SU-DHL-6 (cell line): ENCODE data around the gene MRPL54.
"Not testable (repeated sequence)": the region's sequence is repeated elsewhere in the genome, so short reads cannot be mapped to it uniquely, and the experiment has no call there.

ENCODE experiments used
- H2AFZ ChIP-seq: fragments of 200-600 bp; sonication (generic); 2 replicates; pipeline ENCODE4 v1.6.1; 2014; ENCODE audit warnings: low read depth, mild to moderate bottlenecking, moderate library complexity, mixed read lengths, antibody characterized with exemption, low read length; ENCODE audit not compliant: severe bottlenecking
- H3F3A ChIP-seq: fragments of 200-600 bp; shearing (Covaris generic); 2 replicates; pipeline ENCODE4 v1.6.0; 2016; ENCODE audit warnings: antibody characterized with exemption, mild to moderate bottlenecking; ENCODE audit not compliant: insufficient read depth
- H3K27ac ChIP-seq: fragments of 200-600 bp; sonication (generic); 2 replicates; pipeline ENCODE4 v1.5.1; 2016; ENCODE audit warnings: low read depth, mild to moderate bottlenecking, low read length, moderate library complexity, mixed read lengths
- H3K27me3 ChIP-seq: fragments of 200-600 bp; sonication (generic), shearing (Covaris generic); 2 replicates; pipeline ENCODE4 v1.6.0; 2014; ENCODE audit warnings: mild to moderate bottlenecking, low read length
- H3K36me3 ChIP-seq: fragments of 200-600 bp; sonication (generic); 2 replicates; pipeline ENCODE4 v1.6.1; 2014; ENCODE audit warnings: mild to moderate bottlenecking, low read length, mixed read lengths
- H3K4me2 ChIP-seq: fragments of 300-600, 200-600 bp; shearing (Covaris generic), sonication (generic); 2 replicates; pipeline ENCODE4 v1.6.0; 2014; ENCODE audit warnings: low read length, low read depth, mild to moderate bottlenecking; ENCODE audit not compliant: poor library complexity, severe bottlenecking
- H3K4me3 ChIP-seq: fragments of 200-600 bp; sonication (generic); 2 replicates; pipeline ENCODE4 v1.5.1; 2014; ENCODE audit warnings: antibody characterized with exemption, low read length, mild to moderate bottlenecking, mixed read lengths; ENCODE audit not compliant: insufficient read depth, poor library complexity, severe bottlenecking
- H3K79me2 ChIP-seq: fragments of 200-600 bp; sonication (generic); 2 replicates; pipeline ENCODE4 v1.6.1; 2014; ENCODE audit warnings: mild to moderate bottlenecking, low read length, moderate library complexity; ENCODE audit not compliant: insufficient read depth
- H3K9ac ChIP-seq: fragments of 200-600 bp; sonication (generic); 2 replicates; pipeline ENCODE4 v1.7.0; 2014; ENCODE audit warnings: mild to moderate bottlenecking, low read length
- H3K9me2 ChIP-seq: fragments of 200-600 bp; sonication (generic); replicated peaks from 2 replicates; pipeline ENCODE4 v1.6.1; 2014; ENCODE audit warnings: low read length; ENCODE audit not compliant: insufficient read depth
- H3K9me3 ChIP-seq: fragments of 200-600 bp; sonication (generic); 2 replicates; pipeline ENCODE4 v1.6.1; 2014; ENCODE audit warnings: low read length, mixed read lengths; ENCODE audit not compliant: insufficient read depth
- H4K20me1 ChIP-seq: fragments of 200-600 bp; sonication (generic); 2 replicates; pipeline ENCODE4 v1.6.1; 2014; ENCODE audit warnings: low read depth, mild to moderate bottlenecking, antibody characterized with exemption, low read length, moderate library complexity, mixed read lengths
- CTCF ChIP-seq: fragments of 200-600 bp; sonication (generic); IDR thresholded peaks from one replicate; pipeline ENCODE4 v1.5.1; 2017; ENCODE audit warnings: antibody characterized with exemption, mild to moderate bottlenecking, low read length, moderate library complexity; ENCODE audit not compliant: insufficient read depth, poor library complexity, severe bottlenecking
- EZH2phosphoT487 ChIP-seq: fragments of 200-600 bp; sonication (generic), shearing (Covaris generic); conservative IDR thresholded peaks from 2 replicates; pipeline ENCODE4 v1.6.1; 2018; ENCODE audit warnings: mild to moderate bottlenecking, antibody characterized with exemption, low read length, moderate library complexity, mixed read lengths

The MRPL54 gene

DNA sequence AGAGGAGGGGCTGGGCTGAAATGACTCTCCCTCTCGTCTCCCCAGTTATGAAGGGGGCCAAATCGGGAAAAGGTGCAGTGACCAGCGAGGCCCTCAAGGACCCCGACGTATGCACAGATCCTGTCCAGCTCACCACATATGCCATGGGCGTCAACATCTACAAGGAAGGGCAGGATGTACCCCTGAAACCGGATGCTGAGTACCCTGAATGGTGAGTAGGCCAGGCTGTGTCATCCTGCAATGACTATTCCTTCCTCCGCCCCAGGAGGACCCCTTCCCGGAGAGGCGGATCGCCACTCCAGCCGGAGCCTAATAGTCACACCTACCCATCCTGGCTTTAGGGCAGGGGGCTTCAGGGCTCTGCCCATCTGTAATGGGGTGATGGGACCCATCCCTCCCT, 2.6 kb downstream of the MRPL54 start:
- H2AFZ ChIP-seq = no peak overlapping the region
- H3K27me3 ChIP-seq = no peaks in the 10 kb centered on the region
- H3F3A ChIP-seq = peaks cover 10% of the 10 kb centered on the region
- H4K20me1 ChIP-seq = no peaks in the 10 kb centered on the region
- no peak overlapping the region for H3K4me3 ChIP-seq
- no peak overlapping the region for H3K4me2 ChIP-seq
- H3K79me2 ChIP-seq = peaks cover 18% of the 10 kb centered on the region
- H3K9me3 ChIP-seq = no peaks in the 10 kb centered on the region
- H3K36me3 ChIP-seq = no peaks in the 10 kb centered on the region
- no peak overlapping the region for H3K9ac ChIP-seq
- no peak overlapping the region for H3K27ac ChIP-seq
- TF ChIP-seq EZH2phosphoT487 = no peak
- TF ChIP-seq CTCF = no peak
- H3K9me2 ChIP-seq = no peaks in the 10 kb centered on the region

- H3K9ac ChIP-seq, H3K36me3 ChIP-seq, H3K4me3 ChIP-seq, H4K20me1 ChIP-seq, H3K27ac ChIP-seq, H3K9me2 ChIP-seq, H3K4me2 ChIP-seq, H2AFZ ChIP-seq, H3K9me3 ChIP-seq, H3K27me3 ChIP-seq: not testable (repeated sequence)
- peaks cover 10% of the 10 kb centered on the region for H3F3A ChIP-seq
- peaks cover 12% of the 10 kb centered on the region for H3K79me2 ChIP-seq
Observed at GRCh38 chr19:3765757-3766156, 3.3 kb downstream of the MRPL54 start.

- TF ChIP-seq EZH2phosphoT487 (no peak), CTCF (no peak)
- Histone ChIP-seq H3K36me3 (no peaks in the 10 kb centered on the region), H3K4me2 (no peak overlapping the region), H3K9me3 (no peaks in the 10 kb centered on the region), H3K4me3 (no peak overlapping the region), H3K9me2 (no peaks in the 10 kb centered on the region), H4K20me1 (no peaks in the 10 kb centered on the region), H3K27me3 (no peaks in the 10 kb centered on the region), H3K27ac (no peak overlapping the region), H2AFZ (no peak overlapping the region), H3K9ac (no peak overlapping the region), H3K79me2 (peaks cover 4% of the 10 kb centered on the region; the same call in 1 of the 2 replicates), H3F3A (peaks cover 10% of the 10 kb centered on the region)
Observed at GRCh38 chr19:3766520-3766919, 4.0 kb downstream of the MRPL54 start.

DNA sequence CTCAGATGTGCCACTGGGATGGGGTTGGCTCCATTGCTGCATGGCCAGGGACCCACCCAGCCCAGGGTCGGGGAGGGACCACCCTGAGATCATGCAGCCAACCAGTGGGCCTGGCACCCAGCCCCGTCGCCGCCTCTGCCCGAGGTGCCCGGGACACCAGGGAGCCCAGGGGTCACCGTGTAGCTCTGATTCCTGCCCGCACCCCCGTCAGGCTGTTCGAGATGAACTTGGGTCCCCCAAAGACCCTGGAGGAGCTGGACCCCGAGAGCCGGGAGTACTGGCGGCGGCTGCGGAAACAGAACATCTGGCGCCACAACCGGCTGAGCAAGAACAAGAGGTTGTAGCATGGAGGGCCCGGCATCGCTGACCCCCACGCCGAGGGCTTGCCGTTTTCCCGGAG, 4.6 kb downstream of the MRPL54 start:
- H3K36me3 ChIP-seq = no peaks in the 10 kb centered on the region
- H3K9ac ChIP-seq = no peak overlapping the region
- peaks cover 4% of the 10 kb centered on the region; the same call in 1 of the 2 replicates for H3K79me2 ChIP-seq
- no peaks in the 10 kb centered on the region for H3K9me2 ChIP-seq
- H3K27me3 ChIP-seq = no peaks in the 10 kb centered on the region
- no peak overlapping the region for H3K4me3 ChIP-seq
- peaks cover 6% of the 10 kb centered on the region for H3F3A ChIP-seq
- H2AFZ ChIP-seq = no peak overlapping the region
- no peak overlapping the region for H3K4me2 ChIP-seq
- TF ChIP-seq EZH2phosphoT487 = no peak
- no peak for TF ChIP-seq CTCF
- H4K20me1 ChIP-seq = no peaks in the 10 kb centered on the region
- no peaks in the 10 kb centered on the region for H3K9me3 ChIP-seq
- H3K27ac ChIP-seq = no peak overlapping the region
